ENCODE data around the gene SYPL1.

Gene SYPL1

DNA sequence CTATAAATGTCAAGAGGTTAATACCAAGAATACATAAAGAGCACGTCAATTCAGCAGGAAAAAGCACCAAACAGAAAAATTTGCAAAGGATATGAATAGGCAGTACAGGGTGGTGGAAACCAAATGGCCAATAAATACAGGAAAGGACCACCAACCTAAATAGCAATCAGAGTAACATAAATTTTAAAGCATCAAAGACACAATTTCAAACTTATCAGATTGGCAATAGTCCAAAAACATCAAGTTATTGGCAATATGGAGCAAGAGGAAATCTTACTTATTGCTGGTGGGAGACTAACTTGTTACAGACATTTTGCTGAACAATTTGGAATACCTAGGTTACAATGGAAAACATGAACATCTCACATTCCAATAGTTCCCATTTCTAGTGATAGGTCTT, 24.1 kb downstream of the SYPL1 start:
- no peaks in the 10 kb centered on the region for H4K20me1 ChIP-seq (ENCODE audit: control insufficient read depth, insufficient read depth, low read depth, low read length)
- H3K4me1 ChIP-seq (ENCODE audit: control insufficient read depth, low read length) = peaks cover 98% of the 10 kb centered on the region
- H3F3A ChIP-seq (ENCODE audit: control insufficient read depth, insufficient read depth) = peaks cover 93% of the 10 kb centered on the region
- H3K27ac ChIP-seq (ENCODE audit: low read depth, low read length) = peak overlapping the region; percentile 90
- no peak overlapping the region for H3K4me3 ChIP-seq (ENCODE audit: low read length)
- no peaks in the 10 kb centered on the region for H3K9me2 ChIP-seq (replicated peaks; ENCODE audit: control insufficient read depth, low read length)
- no peaks in the 10 kb centered on the region for H3K9me3 ChIP-seq (ENCODE audit: control insufficient read depth, insufficient read depth, low read length)
- no peak overlapping the region for H3K4me2 ChIP-seq (ENCODE audit: low read length)
- peaks cover 66% of the 10 kb centered on the region for H3K36me3 ChIP-seq (ENCODE audit: control insufficient read depth, low read length)
- no peaks in the 10 kb centered on the region for H3K27me3 ChIP-seq (ENCODE audit: control insufficient read depth, low read length)
- peaks cover 39% of the 10 kb centered on the region for H3K79me2 ChIP-seq (ENCODE audit: control insufficient read depth, low read length)
- no peak for TF ChIP-seq EZH2phosphoT487 (IDR thresholded peaks at IDR 0.05; ENCODE audit: borderline replicate concordance, low read length)
- TF ChIP-seq, protein P1, sequence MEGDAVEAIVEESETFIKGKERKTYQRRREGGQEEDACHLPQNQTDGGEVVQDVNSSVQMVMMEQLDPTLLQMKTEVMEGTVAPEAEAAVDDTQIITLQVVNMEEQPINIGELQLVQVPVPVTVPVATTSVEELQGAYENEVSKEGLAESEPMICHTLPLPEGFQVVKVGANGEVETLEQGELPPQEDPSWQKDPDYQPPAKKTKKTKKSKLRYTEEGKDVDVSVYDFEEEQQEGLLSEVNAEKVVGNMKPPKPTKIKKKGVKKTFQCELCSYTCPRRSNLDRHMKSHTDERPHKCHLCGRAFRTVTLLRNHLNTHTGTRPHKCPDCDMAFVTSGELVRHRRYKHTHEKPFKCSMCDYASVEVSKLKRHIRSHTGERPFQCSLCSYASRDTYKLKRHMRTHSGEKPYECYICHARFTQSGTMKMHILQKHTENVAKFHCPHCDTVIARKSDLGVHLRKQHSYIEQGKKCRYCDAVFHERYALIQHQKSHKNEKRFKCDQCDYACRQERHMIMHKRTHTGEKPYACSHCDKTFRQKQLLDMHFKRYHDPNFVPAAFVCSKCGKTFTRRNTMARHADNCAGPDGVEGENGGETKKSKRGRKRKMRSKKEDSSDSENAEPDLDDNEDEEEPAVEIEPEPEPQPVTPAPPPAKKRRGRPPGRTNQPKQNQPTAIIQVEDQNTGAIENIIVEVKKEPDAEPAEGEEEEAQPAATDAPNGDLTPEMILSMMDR (IDR thresholded peaks at IDR 0.05; ENCODE audit: low read depth, low read length, poor library complexity, severe bottlenecking) = no peak

DNA sequence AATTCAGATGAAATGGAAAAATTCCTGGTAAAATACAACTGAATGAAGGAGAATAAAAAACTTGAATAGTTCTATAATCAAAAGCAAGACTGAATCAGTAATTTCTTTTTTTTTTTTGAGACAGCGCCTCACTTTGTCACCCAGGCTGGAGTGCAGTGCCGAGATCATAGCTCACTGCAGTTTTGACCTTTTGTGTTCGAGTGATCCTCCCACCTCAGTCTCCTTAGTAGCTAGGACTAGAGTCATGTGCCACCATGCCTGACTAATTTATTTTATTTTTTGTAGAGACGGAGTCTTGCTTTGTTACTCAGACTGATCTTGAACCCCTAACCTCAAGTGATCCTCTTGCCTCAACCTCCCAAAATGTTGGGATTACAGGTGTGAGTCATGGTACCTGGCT, 26.1 kb downstream of the SYPL1 start:
- H3K9me3 ChIP-seq (ENCODE audit: control insufficient read depth, insufficient read depth, low read length) = no peaks in the 10 kb centered on the region
- H3K27ac ChIP-seq (ENCODE audit: low read depth, low read length) = peak overlapping the region; percentile 86
- H3K4me3 ChIP-seq (ENCODE audit: low read length) = no peak overlapping the region
- peaks cover 46% of the 10 kb centered on the region for H3K36me3 ChIP-seq (ENCODE audit: control insufficient read depth, low read length)
- H3F3A ChIP-seq (ENCODE audit: control insufficient read depth, insufficient read depth) = peaks cover 91% of the 10 kb centered on the region
- peaks cover 98% of the 10 kb centered on the region for H3K4me1 ChIP-seq (ENCODE audit: control insufficient read depth, low read length)
- TF ChIP-seq, protein P1 (IDR thresholded peaks at IDR 0.05; ENCODE audit: low read depth, low read length, poor library complexity, severe bottlenecking) = peak; percentile 48
- TF ChIP-seq EZH2phosphoT487 (IDR thresholded peaks at IDR 0.05; ENCODE audit: borderline replicate concordance, low read length) = no peak
- H3K27me3 ChIP-seq (ENCODE audit: control insufficient read depth, low read length) = no peaks in the 10 kb centered on the region
- peaks cover 20% of the 10 kb centered on the region for H3K79me2 ChIP-seq (ENCODE audit: control insufficient read depth, low read length)
- H4K20me1 ChIP-seq (ENCODE audit: control insufficient read depth, insufficient read depth, low read depth, low read length) = no peaks in the 10 kb centered on the region
- H3K9me2 ChIP-seq (replicated peaks; ENCODE audit: control insufficient read depth, low read length) = no peaks in the 10 kb centered on the region
- peak overlapping the region; percentile 24 for H3K4me2 ChIP-seq (ENCODE audit: low read length)

- no peaks in the 10 kb centered on the region for H3K9me2 ChIP-seq (replicated peaks; ENCODE audit: control insufficient read depth, low read length)
- H4K20me1 ChIP-seq (ENCODE audit: control insufficient read depth, insufficient read depth, low read depth, low read length) = no peaks in the 10 kb centered on the region
- peaks cover 36% of the 10 kb centered on the region for H3K36me3 ChIP-seq (ENCODE audit: control insufficient read depth, low read length)
- TF ChIP-seq, protein P1 (IDR thresholded peaks at IDR 0.05; ENCODE audit: low read depth, low read length, poor library complexity, severe bottlenecking) = no peak
- no peak for TF ChIP-seq EZH2phosphoT487 (IDR thresholded peaks at IDR 0.05; ENCODE audit: borderline replicate concordance, low read length)
- peak overlapping the region; percentile 86 for H3K27ac ChIP-seq (ENCODE audit: low read depth, low read length)
- H3F3A ChIP-seq (ENCODE audit: control insufficient read depth, insufficient read depth) = peaks cover 85% of the 10 kb centered on the region
- H3K4me2 ChIP-seq (ENCODE audit: low read length) = peak overlapping the region; percentile 24
- no peaks in the 10 kb centered on the region for H3K9me3 ChIP-seq (ENCODE audit: control insufficient read depth, insufficient read depth, low read length)
- no peaks in the 10 kb centered on the region for H3K27me3 ChIP-seq (ENCODE audit: control insufficient read depth, low read length)
- H3K79me2 ChIP-seq (ENCODE audit: control insufficient read depth, low read length) = peaks cover 16% of the 10 kb centered on the region
- peaks cover 98% of the 10 kb centered on the region for H3K4me1 ChIP-seq (ENCODE audit: control insufficient read depth, low read length)
- no peak overlapping the region for H3K4me3 ChIP-seq (ENCODE audit: low read length)
Measured at GRCh38 chr7:106085015-106085414, 27.1 kb downstream of the SYPL1 start.

All from DOHH2 (cell line).